ENCODE measurements around the gene SCYL3. TPM values are rescaled to one million over a fixed set of nuclear protein-coding genes. Genes with fewer than 3 reads are reported as not detected.
"Not testable (repeated sequence)": the region's sequence is repeated elsewhere in the genome, so short reads cannot be mapped to it uniquely, and the experiment has no call there.

SCYL3 gene
- total and polyA plus RNA-seq, 3 experiments from 2014 or later: 12.7 to 13.5 (median 13.1) TPM

- peaks cover 30 to 93% (median 59%) of the 10 kb centered on the region in 3 donors for H3K36me3 Mint-ChIP-seq
- peaks cover 0 to under 1% (median 0%) of the 10 kb centered on the region in 3 donors for H3K4me1 Mint-ChIP-seq
- H3K9me3 ChIP-seq (ENCODE audit: low read length): no peaks in the 10 kb centered on the region
- no peak overlapping the region for H3K4me3 Mint-ChIP-seq
- H3K36me3 ChIP-seq (ENCODE audit: insufficient read depth, low read length): peaks cover 67% of the 10 kb centered on the region
- no peaks in the 10 kb centered on the region for H3K4me1 ChIP-seq (ENCODE audit: insufficient read depth, low read length)
- ChIA-PET CTCF (no interaction called here), POLR2A (no interaction called here)
- H3K27ac ChIP-seq (ENCODE audit: low read depth, low read length): no peak overlapping the region
- no peaks in the 10 kb centered on the region for H3K27me3 Mint-ChIP-seq
- H3K4me3 ChIP-seq (ENCODE audit: low read length): no peak overlapping the region
- H3K9me3 Mint-ChIP-seq: no peaks in the 10 kb centered on the region
- H3K27ac Mint-ChIP-seq: peak overlapping the region in 3 of 8 donors; percentile 15 to 95 (median 35)
- H3K27me3 ChIP-seq (ENCODE audit: insufficient read depth, low read length, poor library complexity, severe bottlenecking): no peaks in the 10 kb centered on the region
- no peak for DNase-seq
Observed at GRCh38 chr1:169866577-169866976, 27.1 kb downstream of the SCYL3 start.

GRCh38 chr1:169864531-169864930, 29.2 kb downstream of the SCYL3 start:
- peaks cover 64% of the 10 kb centered on the region for H3K36me3 ChIP-seq (ENCODE audit: insufficient read depth, low read length)
- not testable (repeated sequence) for H3K27me3 ChIP-seq (ENCODE audit: insufficient read depth, low read length, poor library complexity, severe bottlenecking); H3K9me3 ChIP-seq (ENCODE audit: low read length); H3K4me3 Mint-ChIP-seq; H3K4me3 ChIP-seq (ENCODE audit: low read length); H3K27me3 Mint-ChIP-seq; H3K4me1 Mint-ChIP-seq; DNase-seq; H3K9me3 Mint-ChIP-seq; H3K27ac ChIP-seq (ENCODE audit: low read depth, low read length); H3K4me1 ChIP-seq (ENCODE audit: insufficient read depth, low read length)
- H3K27ac Mint-ChIP-seq: peak overlapping the region in 1 of 8 donors; percentile 58
- H3K36me3 Mint-ChIP-seq: peaks cover 26 to 95% (median 58%) of the 10 kb centered on the region in 3 donors
- POLR2A ChIA-PET: interaction anchor here (0.6 kb wide), 1 partner anchor 1978 kb away, joined by 3 read pairs; no protein-coding TSS in a partner anchor
- CTCF ChIA-PET: interaction anchor here (0.7 kb wide), 1 partner anchor 15 kb away, joined by 3 read pairs; no protein-coding TSS in a partner anchor

DNA sequence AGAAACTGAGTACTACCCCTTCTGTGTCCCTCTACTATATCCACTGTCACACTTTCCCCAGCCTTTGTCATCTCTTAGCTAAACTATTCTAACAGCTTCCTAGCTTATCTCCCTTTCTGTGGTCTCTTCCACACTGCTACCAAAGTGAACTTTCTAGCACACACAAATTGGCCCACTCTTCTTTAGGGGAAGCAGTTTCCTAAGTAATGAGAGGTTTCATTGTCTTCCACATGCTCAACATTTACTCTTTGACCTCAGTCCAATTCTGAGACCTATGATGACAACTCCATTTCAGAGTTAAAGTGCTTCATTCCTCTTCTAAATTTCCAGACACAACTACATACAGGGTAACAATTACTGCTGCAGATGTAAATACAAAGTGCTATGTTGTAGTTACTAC, 32.9 kb downstream of the SCYL3 start:
- Mint-ChIP-seq H3K36me3 (peaks cover 14 to 88% (median 43%) of the 10 kb centered on the region in 3 donors), H3K4me1 (peaks cover 8 to 14% (median 10%) of the 10 kb centered on the region in 3 donors), H3K27me3 (no peaks in the 10 kb centered on the region), H3K9me3 (no peaks in the 10 kb centered on the region), H3K27ac (peak overlapping the region in 5 of 8 donors; percentile 10 to 65 (median 36)), H3K4me3 (no peak overlapping the region)
- H3K4me3 ChIP-seq (ENCODE audit: low read length): no peak overlapping the region
- CTCF ChIA-PET: no interaction called here
- H3K9me3 ChIP-seq (ENCODE audit: low read length): no peaks in the 10 kb centered on the region
- peaks cover 35% of the 10 kb centered on the region for H3K36me3 ChIP-seq (ENCODE audit: insufficient read depth, low read length)
- H3K27me3 ChIP-seq (ENCODE audit: insufficient read depth, low read length, poor library complexity, severe bottlenecking): no peaks in the 10 kb centered on the region
- no peak for DNase-seq
- POLR2A ChIA-PET: no interaction called here
- no peak overlapping the region for H3K27ac ChIP-seq (ENCODE audit: low read depth, low read length)
- no peaks in the 10 kb centered on the region for H3K4me1 ChIP-seq (ENCODE audit: insufficient read depth, low read length)

- Histone ChIP-seq H3K27me3 (ENCODE audit: insufficient read depth, low read length, poor library complexity, severe bottlenecking) (no peaks in the 10 kb centered on the region), H3K9me3 (ENCODE audit: low read length) (no peaks in the 10 kb centered on the region), H3K27ac (ENCODE audit: low read depth, low read length) (no peak overlapping the region), H3K4me1 (ENCODE audit: insufficient read depth, low read length) (no peaks in the 10 kb centered on the region), H3K4me3 (ENCODE audit: low read length) (no peak overlapping the region), H3K36me3 (ENCODE audit: insufficient read depth, low read length) (peaks cover 34% of the 10 kb centered on the region)
- Mint-ChIP-seq H3K27me3 (no peaks in the 10 kb centered on the region), H3K4me1 (peaks cover 8 to 14% (median 11%) of the 10 kb centered on the region in 3 donors), H3K27ac (peak overlapping the region in 3 of 8 donors; percentile 14 to 65 (median 56)), H3K4me3 (no peak overlapping the region), H3K9me3 (no peaks in the 10 kb centered on the region), H3K36me3 (peaks cover 9 to 88% (median 42%) of the 10 kb centered on the region in 3 donors)
- DNase-seq: no peak
- POLR2A ChIA-PET: no interaction called here
- CTCF ChIA-PET: no interaction called here
Observed at GRCh38 chr1:169860187-169860586, 33.5 kb downstream of the SCYL3 start.

GRCh38 chr1:169859001-169859400, 34.7 kb downstream of the SCYL3 start:
- H3K27ac ChIP-seq (ENCODE audit: low read depth, low read length): no peak overlapping the region
- peak overlapping the region in 2 of 8 donors; percentile 1 to 43 for H3K27ac Mint-ChIP-seq

DNA sequence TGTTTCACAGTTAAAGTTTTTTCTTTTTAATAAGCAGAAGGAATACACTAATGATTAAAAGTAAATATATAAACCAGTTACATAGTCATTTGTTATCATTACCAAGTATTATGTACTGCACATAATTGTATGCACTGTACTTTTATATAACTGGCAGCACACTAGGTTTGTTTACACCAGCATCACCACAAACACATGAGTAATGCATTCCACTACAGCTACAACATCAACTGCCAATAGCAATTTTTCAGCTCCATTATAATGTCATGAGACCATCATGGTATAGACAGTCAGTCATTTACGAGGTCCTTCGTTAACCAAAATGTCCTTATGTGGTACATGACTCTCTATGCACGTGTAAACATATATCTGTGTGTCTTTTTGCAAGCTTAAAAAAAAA, 35.2 kb downstream of the SCYL3 start:
- Mint-ChIP-seq H3K4me1 (peaks cover 8 to 19% (median 13%) of the 10 kb centered on the region in 3 donors), H3K27me3 (no peaks in the 10 kb centered on the region), H3K9me3 (no peaks in the 10 kb centered on the region), H3K36me3 (peaks cover 9 to 90% (median 38%) of the 10 kb centered on the region in 3 donors), H3K4me3 (no peak overlapping the region), H3K27ac (peak overlapping the region in 1 of 8 donors; percentile 65)
- ChIA-PET POLR2A (interaction anchor here (0.5 kb wide), 1 partner anchor 272 kb away, joined by 4 read pairs; the partner anchor contains the start of gene F5), CTCF (no interaction called here)
- H3K27ac ChIP-seq (ENCODE audit: low read depth, low read length): no peak overlapping the region
- no peak for DNase-seq
- peaks cover 43% of the 10 kb centered on the region for H3K36me3 ChIP-seq (ENCODE audit: insufficient read depth, low read length)
- no peaks in the 10 kb centered on the region for H3K27me3 ChIP-seq (ENCODE audit: insufficient read depth, low read length, poor library complexity, severe bottlenecking)
- H3K4me1 ChIP-seq (ENCODE audit: insufficient read depth, low read length): no peaks in the 10 kb centered on the region
- no peaks in the 10 kb centered on the region for H3K9me3 ChIP-seq (ENCODE audit: low read length)
- H3K4me3 ChIP-seq (ENCODE audit: low read length): no peak overlapping the region

More at GRCh38 chr1:169859001-169859400, 34.7 kb downstream of the SCYL3 start:
- no peak for DNase-seq
- no peaks in the 10 kb centered on the region for H3K27me3 ChIP-seq (ENCODE audit: insufficient read depth, low read length, poor library complexity, severe bottlenecking)
- Mint-ChIP-seq H3K36me3 (peaks cover 7 to 90% (median 39%) of the 10 kb centered on the region in 3 donors), H3K4me3 (no peak overlapping the region), H3K4me1 (peaks cover 8 to 14% (median 11%) of the 10 kb centered on the region in 3 donors), H3K9me3 (no peaks in the 10 kb centered on the region), H3K27me3 (no peaks in the 10 kb centered on the region)
- H3K4me1 ChIP-seq (ENCODE audit: insufficient read depth, low read length): no peaks in the 10 kb centered on the region
- ChIA-PET CTCF (no interaction called here), POLR2A (no interaction called here)
- peaks cover 37% of the 10 kb centered on the region for H3K36me3 ChIP-seq (ENCODE audit: insufficient read depth, low read length)
- H3K9me3 ChIP-seq (ENCODE audit: low read length): no peaks in the 10 kb centered on the region
- no peak overlapping the region for H3K4me3 ChIP-seq (ENCODE audit: low read length)

DNA sequence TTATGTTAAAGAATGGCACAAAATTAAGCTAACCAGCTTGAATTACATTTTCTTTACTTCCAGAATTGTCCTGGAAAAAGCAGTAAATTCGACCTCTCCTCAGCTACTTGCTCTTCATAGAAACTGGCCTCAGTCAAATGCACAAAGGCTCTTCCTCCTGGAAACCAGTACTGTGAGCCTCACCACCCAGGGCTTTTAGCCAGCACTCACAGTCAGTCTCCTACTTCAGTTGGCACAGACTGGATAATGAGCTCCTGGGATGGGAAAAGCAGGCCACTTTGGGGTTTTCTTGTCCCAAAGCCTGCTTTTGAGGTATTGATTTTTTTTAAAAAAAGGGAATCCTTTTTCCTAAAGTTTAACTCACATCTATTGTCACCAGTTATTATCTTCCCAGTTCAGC, 40.4 kb downstream of the SCYL3 start:
- Mint-ChIP-seq H3K27me3 (no peaks in the 10 kb centered on the region), H3K4me1 (peaks cover 4 to 12% (median 8%) of the 10 kb centered on the region in 3 donors), H3K9me3 (no peaks in the 10 kb centered on the region), H3K27ac (peak overlapping the region in 4 of 8 donors; percentile 34 to 80 (median 66)), H3K4me3 (peak overlapping the region in 1 of 7 donors; percentile 72), H3K36me3 (peaks cover 11 to 88% (median 28%) of the 10 kb centered on the region in 3 donors)
- peaks cover 48% of the 10 kb centered on the region for H3K36me3 ChIP-seq (ENCODE audit: insufficient read depth, low read length)
- no peaks in the 10 kb centered on the region for H3K4me1 ChIP-seq (ENCODE audit: insufficient read depth, low read length)
- H3K9me3 ChIP-seq (ENCODE audit: low read length): no peaks in the 10 kb centered on the region
- H3K27ac ChIP-seq (ENCODE audit: low read depth, low read length): no peak overlapping the region
- no peak for DNase-seq
- ChIA-PET CTCF (no interaction called here), POLR2A (no interaction called here)
- no peak overlapping the region for H3K4me3 ChIP-seq (ENCODE audit: low read length)
- no peaks in the 10 kb centered on the region for H3K27me3 ChIP-seq (ENCODE audit: insufficient read depth, low read length, poor library complexity, severe bottlenecking)

DNA sequence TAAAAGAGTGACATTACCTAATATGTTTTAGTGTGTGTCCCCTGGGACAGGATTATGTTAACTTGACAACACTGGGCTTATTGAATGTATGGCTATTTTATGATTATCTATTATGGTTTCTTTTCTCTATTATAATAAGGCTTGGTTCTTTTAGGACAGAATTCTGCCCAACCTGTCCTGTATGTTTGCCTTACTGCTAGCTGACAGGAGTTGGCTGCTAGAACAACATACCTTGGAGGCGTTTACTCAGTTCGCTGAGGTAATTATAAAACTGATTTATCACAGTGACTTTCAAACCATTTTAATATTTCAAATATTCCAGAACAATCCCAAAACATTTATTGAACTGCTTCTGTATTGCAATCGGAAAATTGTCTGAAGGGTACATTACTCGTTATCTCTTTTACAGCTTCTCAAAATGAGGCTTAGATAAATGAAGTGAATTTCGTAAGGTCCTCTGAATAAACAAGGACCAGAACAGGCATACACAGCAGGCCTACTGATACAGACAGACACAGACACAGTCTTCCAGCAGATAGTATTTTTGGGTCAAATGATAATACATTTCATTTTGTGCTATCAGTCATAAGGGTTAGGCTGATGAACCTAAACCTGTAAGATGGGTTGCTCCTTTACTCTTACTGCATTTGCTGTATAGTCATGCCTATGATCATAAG, 44.2 kb downstream of the SCYL3 start:
- Mint-ChIP-seq H3K9me3 (no peaks in the 10 kb centered on the region), H3K4me3 (no peak overlapping the region), H3K27me3 (no peaks in the 10 kb centered on the region), H3K36me3 (peaks cover 29 to 80% (median 36%) of the 10 kb centered on the region in 3 donors), H3K27ac (no peak overlapping the region), H3K4me1 (peaks cover 0 to 8% (median 4%) of the 10 kb centered on the region in 3 donors)
- no peak for DNase-seq
- Histone ChIP-seq H3K4me1 (ENCODE audit: insufficient read depth, low read length) (no peaks in the 10 kb centered on the region), H3K27ac (ENCODE audit: low read depth, low read length) (no peak overlapping the region), H3K36me3 (ENCODE audit: insufficient read depth, low read length) (peaks cover 48% of the 10 kb centered on the region), H3K9me3 (ENCODE audit: low read length) (no peaks in the 10 kb centered on the region), H3K27me3 (ENCODE audit: insufficient read depth, low read length, poor library complexity, severe bottlenecking) (no peaks in the 10 kb centered on the region), H3K4me3 (ENCODE audit: low read length) (no peak overlapping the region)
- CTCF ChIA-PET: no interaction called here
- POLR2A ChIA-PET: interaction anchor here (0.7 kb wide), 1 partner anchor 1726 kb away, joined by 5 read pairs; no protein-coding TSS in a partner anchor

Data from CD8-positive, alpha-beta memory T cell (primary cell).